T-helper 22 cell (primary cell): ENCODE results near the gene KLHDC1.
"Not testable (repeated sequence)": the region's sequence is repeated elsewhere in the genome, so short reads cannot be mapped to it uniquely, and the experiment has no call there.

Source experiments
- DNase-seq: peaks from one replicate; pipeline ENCODE4 v3.0.0-alpha.2; 2020; ENCODE audit warnings: low read depth

KLHDC1 gene

GRCh38 chr14:49692811-49693734 is at the start of gene KLHDC1:
KLHDC1 (plus strand) TSS chr14:49693120; CDS start chr14:49693195, 75 bp downstream.
- DNase-seq, result peak; percentile 65

GRCh38 chr14:49653508-49653907 is 39.4 kb upstream of the KLHDC1 start:
- DNase-seq, result no peak

GRCh38 chr14:49654511-49654910 is 38.4 kb upstream of the KLHDC1 start:
- no peak for DNase-seq

GRCh38 chr14:49657500-49657899 is 35.4 kb upstream of the KLHDC1 start:
- DNase-seq, result not testable (repeated sequence)

- DNase-seq, result no peak
Measured at GRCh38 chr14:49659526-49660455, 33.1 kb upstream of the KLHDC1 start.

- DNase-seq, result no peak
Measured at GRCh38 chr14:49670475-49670874, 22.4 kb upstream of the KLHDC1 start.

- DNase-seq, result no peak
Measured at GRCh38 chr14:49673586-49673985, 19.3 kb upstream of the KLHDC1 start.

GRCh38 chr14:49677643-49678042 is 15.3 kb upstream of the KLHDC1 start:
- no peak for DNase-seq

GRCh38 chr14:49679271-49679670 is 13.6 kb upstream of the KLHDC1 start:
- no peak for DNase-seq

GRCh38 chr14:49686425-49686824 is 6.5 kb upstream of the KLHDC1 start:
- no peak for DNase-seq

- DNase-seq, result peak; percentile 49
Measured at GRCh38 chr14:49687942-49688700, 4.8 kb upstream of the KLHDC1 start, which contains the start of gene POLE2. POLE2 (minus strand) TSS chr14:49688214; CDS start chr14:49688203, 11 bp downstream.

GRCh38 chr14:49688701-49689030 is 4.3 kb upstream of the KLHDC1 start:
- DNase-seq, result no peak

- DNase-seq, result no peak
Measured at GRCh38 chr14:49691031-49691430, 1.9 kb upstream of the KLHDC1 start.

- DNase-seq, result no peak
Measured at GRCh38 chr14:49692193-49692757, 645 bp upstream of the KLHDC1 start.

- not testable (repeated sequence) for DNase-seq
Measured at GRCh38 chr14:49693735-49694124, 810 bp downstream of the KLHDC1 start.

- no peak for DNase-seq
Measured at GRCh38 chr14:49702725-49703124, 9.8 kb downstream of the KLHDC1 start.

- DNase-seq, result no peak
Measured at GRCh38 chr14:49703965-49704364, 11.0 kb downstream of the KLHDC1 start.

GRCh38 chr14:49704471-49704870 is 11.6 kb downstream of the KLHDC1 start:
- DNase-seq, result not testable (repeated sequence)

GRCh38 chr14:49710993-49711392 is 18.1 kb downstream of the KLHDC1 start:
- DNase-seq, result not testable (repeated sequence)

GRCh38 chr14:49720744-49721143 is 27.8 kb downstream of the KLHDC1 start:
- no peak for DNase-seq

GRCh38 chr14:49721733-49722435 is 29.0 kb downstream of the KLHDC1 start:
- DNase-seq, result not testable (repeated sequence)
